ENCODE results near the gene COA8.

DNA sequence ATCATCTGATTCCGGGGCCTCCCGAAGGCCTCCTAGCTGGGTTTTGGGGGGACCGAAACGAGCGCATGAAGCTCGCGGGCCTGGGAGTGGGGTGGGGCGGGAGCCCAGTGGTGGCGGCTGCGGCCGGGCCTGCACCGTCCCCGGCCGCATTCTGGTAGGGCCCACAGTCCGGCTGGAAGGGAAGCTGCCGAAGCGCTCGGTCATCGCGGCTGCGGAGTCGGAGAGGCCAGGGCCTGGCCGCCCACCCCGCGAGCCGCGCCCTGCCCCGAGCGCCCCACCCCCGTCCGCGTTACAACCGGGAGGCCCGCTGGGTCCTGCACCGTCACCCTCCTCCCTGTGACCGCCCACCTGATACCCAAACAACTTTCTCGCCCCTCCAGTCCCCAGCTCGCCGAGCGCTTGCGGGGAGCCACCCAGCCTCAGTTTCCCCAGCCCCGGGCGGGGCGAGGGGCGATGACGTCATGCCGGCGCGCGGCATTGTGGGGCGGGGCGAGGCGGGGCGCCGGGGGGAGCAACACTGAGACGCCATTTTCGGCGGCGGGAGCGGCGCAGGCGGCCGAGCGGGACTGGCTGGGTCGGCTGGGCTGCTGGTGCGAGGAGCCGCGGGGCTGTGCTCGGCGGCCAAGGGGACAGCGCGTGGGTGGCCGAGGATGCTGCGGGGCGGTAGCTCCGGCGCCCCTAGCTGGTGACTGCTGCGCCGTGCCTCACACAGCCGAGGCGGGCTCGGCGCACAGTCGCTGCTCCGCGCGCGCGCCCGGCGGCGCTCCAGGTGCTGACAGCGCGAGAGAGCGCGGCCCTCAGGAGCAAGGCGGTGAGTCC lies 66.1 kb downstream of the COA8 start, which contains the start of gene KLC1:
- TF ChIP-seq, protein P1, sequence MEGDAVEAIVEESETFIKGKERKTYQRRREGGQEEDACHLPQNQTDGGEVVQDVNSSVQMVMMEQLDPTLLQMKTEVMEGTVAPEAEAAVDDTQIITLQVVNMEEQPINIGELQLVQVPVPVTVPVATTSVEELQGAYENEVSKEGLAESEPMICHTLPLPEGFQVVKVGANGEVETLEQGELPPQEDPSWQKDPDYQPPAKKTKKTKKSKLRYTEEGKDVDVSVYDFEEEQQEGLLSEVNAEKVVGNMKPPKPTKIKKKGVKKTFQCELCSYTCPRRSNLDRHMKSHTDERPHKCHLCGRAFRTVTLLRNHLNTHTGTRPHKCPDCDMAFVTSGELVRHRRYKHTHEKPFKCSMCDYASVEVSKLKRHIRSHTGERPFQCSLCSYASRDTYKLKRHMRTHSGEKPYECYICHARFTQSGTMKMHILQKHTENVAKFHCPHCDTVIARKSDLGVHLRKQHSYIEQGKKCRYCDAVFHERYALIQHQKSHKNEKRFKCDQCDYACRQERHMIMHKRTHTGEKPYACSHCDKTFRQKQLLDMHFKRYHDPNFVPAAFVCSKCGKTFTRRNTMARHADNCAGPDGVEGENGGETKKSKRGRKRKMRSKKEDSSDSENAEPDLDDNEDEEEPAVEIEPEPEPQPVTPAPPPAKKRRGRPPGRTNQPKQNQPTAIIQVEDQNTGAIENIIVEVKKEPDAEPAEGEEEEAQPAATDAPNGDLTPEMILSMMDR (IDR thresholded peaks at IDR 0.05; ENCODE audit: insufficient read depth, low read length), result no peak
- peak; percentile 73; the same call in 1 of the 2 replicates for TF ChIP-seq POLR2AphosphoS5 (IDR thresholded peaks at IDR 0.05; ENCODE audit: low read depth)
